Activated CD4-positive, alpha-beta memory T cell treated with anti-CD3 and anti-CD28 coated beads, Interleukin-2, amount 10 ng/mL, durations not matched to agents 7 days and 5 days (primary cell): ENCODE data around the gene ESPNL. TPM values are rescaled to one million over a fixed set of nuclear protein-coding genes. Genes with fewer than 3 reads are reported as not detected.
"Not testable (repeated sequence)": the region's sequence is repeated elsewhere in the genome, so short reads cannot be mapped to it uniquely, and the experiment has no call there.

Source experiments
- CTCF ChIA-PET: fragments of 350-600 bp; sonication (Branson Sonifier 250); formaldehyde crosslinking; loops from one replicate; lab custom pipeline; 2021; ENCODE audit warnings: antibody characterized with exemption, inconsistent platforms; lab: Charles Lee
- POLR2A ChIA-PET: fragments of 350-600 bp; sonication (Branson Sonifier 250); formaldehyde crosslinking; loops from one replicate; lab custom pipeline; 2021; ENCODE audit warnings: antibody characterized with exemption; lab: Charles Lee
- DNase-seq: peaks from one replicate; pipeline ENCODE4 v3.0.0-alpha.2; 2020
- H3K27ac Mint-ChIP-seq: one replicate; pipeline ENCODE4 v1.8.0; 2021; ENCODE audit warnings: mild to moderate bottlenecking, mixed read lengths
- H3K27me3 Mint-ChIP-seq: one replicate; pipeline ENCODE4 v1.8.0; 2021; ENCODE audit warnings: mixed read lengths
- H3K36me3 Mint-ChIP-seq: one replicate; pipeline ENCODE4 v1.8.0; 2021; ENCODE audit warnings: low read depth, mixed read lengths
- H3K4me1 Mint-ChIP-seq: one replicate; pipeline ENCODE4 v1.8.0; 2021; ENCODE audit warnings: mixed read lengths
- H3K4me3 Mint-ChIP-seq: one replicate; pipeline ENCODE4 v1.8.0; 2021; ENCODE audit warnings: mild to moderate bottlenecking, mixed read lengths
- H3K9me3 Mint-ChIP-seq: one replicate; pipeline ENCODE4 v1.8.0; 2021; ENCODE audit warnings: mixed read lengths
- total RNA-seq, 2 experiments: library from RNA; stranded (reverse); gene quantifications; one replicate each; pipeline ENCODE4 v1.2.3, GENCODE V29; 2021

The ESPNL gene
- under 1 TPM; 0.05 to 0.18 TPM for total RNA-seq

- H3K27me3 Mint-ChIP-seq = no peaks in the 10 kb centered on the region
- POLR2A ChIA-PET = no interaction called here
- no peaks in the 10 kb centered on the region for H3K9me3 Mint-ChIP-seq
- peaks cover 5% of the 10 kb centered on the region for H3K36me3 Mint-ChIP-seq
- H3K27ac Mint-ChIP-seq = no peak within 1 kb of the TSS
- H3K4me1 Mint-ChIP-seq = no peaks in the 10 kb centered on the region
- CTCF ChIA-PET = no interaction called here
- H3K4me3 Mint-ChIP-seq = no peak within 1 kb of the TSS
- DNase-seq = peak; percentile 14
Observed at GRCh38 chr2:238100049-238100820, at the start of gene ESPNL. ESPNL (plus strand) TSS chr2:238100340; CDS start chr2:238100420, 80 bp downstream.

GRCh38 chr2:238053191-238053776, 46.9 kb upstream of the ESPNL start:
- peaks cover 6% of the 10 kb centered on the region for H3K4me1 Mint-ChIP-seq
- CTCF ChIA-PET = interaction anchor here (0.7 kb wide), 1 partner anchor 20 kb away, joined by 3 read pairs; no protein-coding TSS in a partner anchor

GRCh38 chr2:238055841-238056240, 44.3 kb upstream of the ESPNL start:
- no peaks in the 10 kb centered on the region for H3K9me3 Mint-ChIP-seq
- CTCF ChIA-PET = no interaction called here
- no peak overlapping the region for H3K4me3 Mint-ChIP-seq
- POLR2A ChIA-PET = no interaction called here
- H3K27me3 Mint-ChIP-seq = peaks cover 13% of the 10 kb centered on the region
- H3K4me1 Mint-ChIP-seq = peaks cover 21% of the 10 kb centered on the region
- DNase-seq = no peak
- H3K27ac Mint-ChIP-seq = no peak overlapping the region
- H3K36me3 Mint-ChIP-seq = peaks cover 6% of the 10 kb centered on the region

More at GRCh38 chr2:238053191-238053776, 46.9 kb upstream of the ESPNL start:
- H3K9me3 Mint-ChIP-seq = peaks cover 4% of the 10 kb centered on the region
- no peak overlapping the region for H3K4me3 Mint-ChIP-seq
- no peak overlapping the region for H3K27ac Mint-ChIP-seq
- peaks cover 3% of the 10 kb centered on the region for H3K36me3 Mint-ChIP-seq
- DNase-seq = no peak
- POLR2A ChIA-PET = interaction anchor here (0.9 kb wide), 1 partner anchor 155 kb away, joined by 3 read pairs; no protein-coding TSS in a partner anchor
- H3K27me3 Mint-ChIP-seq = peaks cover 13% of the 10 kb centered on the region

- peaks cover 13% of the 10 kb centered on the region for H3K27me3 Mint-ChIP-seq
- H3K27ac Mint-ChIP-seq, H3K9me3 Mint-ChIP-seq, DNase-seq, CTCF ChIA-PET, H3K36me3 Mint-ChIP-seq, H3K4me3 Mint-ChIP-seq: not testable (repeated sequence)
- peaks cover 37% of the 10 kb centered on the region for H3K4me1 Mint-ChIP-seq
- POLR2A ChIA-PET = interaction anchor here (1.2 kb wide), 1 partner anchor 18 kb away, joined by 4 read pairs; no protein-coding TSS in a partner anchor
Observed at GRCh38 chr2:238057696-238058575, 42.2 kb upstream of the ESPNL start.

GRCh38 chr2:238059505-238059904, 40.6 kb upstream of the ESPNL start:
- H3K27ac Mint-ChIP-seq = no peak overlapping the region
- peak overlapping the region; percentile 82 for H3K4me3 Mint-ChIP-seq
- no peak for DNase-seq
- CTCF ChIA-PET = no interaction called here
- H3K27me3 Mint-ChIP-seq = peaks cover 13% of the 10 kb centered on the region
- H3K4me1 Mint-ChIP-seq = peaks cover 52% of the 10 kb centered on the region
- POLR2A ChIA-PET = no interaction called here
- H3K9me3 Mint-ChIP-seq = no peaks in the 10 kb centered on the region
- H3K36me3 Mint-ChIP-seq = peaks cover 13% of the 10 kb centered on the region

- ChIA-PET CTCF (interaction anchor here (1.0 to 1.6 kb wide), 4 partner anchors 45 to 204 kb away, joined by 3 to 4 read pairs (median 3); no protein-coding TSS in a partner anchor), POLR2A (interaction anchor here (0.7 to 2.3 kb wide), 8 partner anchors 11 to 187 kb away, joined by 3 to 9 read pairs (median 3); partner anchors contain the start of gene ILKAP)
- no peak for DNase-seq
- H3K36me3 Mint-ChIP-seq = peaks cover 17% of the 10 kb centered on the region
- peaks cover 55% of the 10 kb centered on the region for H3K4me1 Mint-ChIP-seq
- peak overlapping the region; percentile 61 for H3K27ac Mint-ChIP-seq
- no peaks in the 10 kb centered on the region for H3K9me3 Mint-ChIP-seq
- H3K4me3 Mint-ChIP-seq = peak overlapping the region; percentile 82
- H3K27me3 Mint-ChIP-seq = peaks cover 13% of the 10 kb centered on the region
Observed at GRCh38 chr2:238060096-238060541, 40.0 kb upstream of the ESPNL start.

GRCh38 chr2:238060542-238061314, 39.4 kb upstream of the ESPNL start, which contains the start of gene SCLY:
SCLY (plus strand) TSS chr2:238061001; CDS start chr2:238061055, 54 bp downstream.
- H3K4me1 Mint-ChIP-seq = peaks cover 56% of the 10 kb centered on the region
- CTCF ChIA-PET = interaction anchor here (1.0 to 2.0 kb wide), 5 partner anchors 46 to 203 kb away, joined by 3 to 5 read pairs (median 3); no protein-coding TSS in a partner anchor
- peaks cover 19% of the 10 kb centered on the region for H3K36me3 Mint-ChIP-seq
- H3K9me3 Mint-ChIP-seq = no peaks in the 10 kb centered on the region
- H3K4me3 Mint-ChIP-seq = peak within 1 kb of the TSS; percentile 82
- H3K27me3 Mint-ChIP-seq = peaks cover 13% of the 10 kb centered on the region
- H3K27ac Mint-ChIP-seq = peak within 1 kb of the TSS; percentile 78
- DNase-seq = peak; percentile 97
- POLR2A ChIA-PET = interaction anchor here (0.6 to 2.3 kb wide), 12 partner anchors 11 to 374 kb away, joined by 3 to 9 read pairs (median 4); partner anchors contain the start of genes ILKAP, PER2 and RAMP1

- peaks cover 55% of the 10 kb centered on the region for H3K4me1 Mint-ChIP-seq
- ChIA-PET POLR2A (interaction anchor here (0.6 to 2.3 kb wide), 11 partner anchors 19 to 374 kb away, joined by 3 to 9 read pairs (median 4); partner anchors contain the start of genes ILKAP, PER2 and RAMP1), CTCF (interaction anchor here (0.8 to 2.0 kb wide), 7 partner anchors 47 to 204 kb away, joined by 3 to 7 read pairs (median 3); no protein-coding TSS in a partner anchor)
- H3K27ac Mint-ChIP-seq = peak overlapping the region; percentile 78
- H3K9me3 Mint-ChIP-seq = peaks cover 4% of the 10 kb centered on the region
- peak overlapping the region; percentile 82 for H3K4me3 Mint-ChIP-seq
- peaks cover 7% of the 10 kb centered on the region for H3K27me3 Mint-ChIP-seq
- DNase-seq = peak; percentile 28
- H3K36me3 Mint-ChIP-seq = peaks cover 27% of the 10 kb centered on the region
Observed at GRCh38 chr2:238061315-238062202, 38.6 kb upstream of the ESPNL start.

GRCh38 chr2:238063414-238064189, 36.5 kb upstream of the ESPNL start:
- Mint-ChIP-seq H3K27me3 (no peaks in the 10 kb centered on the region), H3K9me3 (peaks cover 6% of the 10 kb centered on the region), H3K4me3 (no peak overlapping the region), H3K36me3 (peaks cover 48% of the 10 kb centered on the region), H3K27ac (peak overlapping the region; percentile 8), H3K4me1 (peaks cover 66% of the 10 kb centered on the region)
- ChIA-PET POLR2A (no interaction called here), CTCF (no interaction called here)
- no peak for DNase-seq

- CTCF ChIA-PET = no interaction called here
- peaks cover 50% of the 10 kb centered on the region for H3K36me3 Mint-ChIP-seq
Observed at GRCh38 chr2:238064376-238064775, 35.8 kb upstream of the ESPNL start.

More at GRCh38 chr2:238064376-238064775, 35.8 kb upstream of the ESPNL start:
- peak overlapping the region; percentile 8 for H3K27ac Mint-ChIP-seq
- H3K27me3 Mint-ChIP-seq = no peaks in the 10 kb centered on the region
- H3K4me3 Mint-ChIP-seq = no peak overlapping the region
- no peak for DNase-seq
- peaks cover 68% of the 10 kb centered on the region for H3K4me1 Mint-ChIP-seq
- H3K9me3 Mint-ChIP-seq = peaks cover 6% of the 10 kb centered on the region
- POLR2A ChIA-PET = interaction anchor here (1.0 kb wide), 1 partner anchor 139 kb away, joined by 3 read pairs; the partner anchor contains the start of gene ILKAP
